HuH-7.5 (cell line): Measurements from ENCODE around the gene CCNDBP1.
"Not testable (repeated sequence)": the region's sequence is repeated elsewhere in the genome, so short reads cannot be mapped to it uniquely, and the experiment has no call there.

Source experiments
- DNase-seq: peaks from one replicate; pipeline ENCODE4 v3.0.0; 2011; ENCODE audit warnings: low spot score

CCNDBP1 gene

DNA sequence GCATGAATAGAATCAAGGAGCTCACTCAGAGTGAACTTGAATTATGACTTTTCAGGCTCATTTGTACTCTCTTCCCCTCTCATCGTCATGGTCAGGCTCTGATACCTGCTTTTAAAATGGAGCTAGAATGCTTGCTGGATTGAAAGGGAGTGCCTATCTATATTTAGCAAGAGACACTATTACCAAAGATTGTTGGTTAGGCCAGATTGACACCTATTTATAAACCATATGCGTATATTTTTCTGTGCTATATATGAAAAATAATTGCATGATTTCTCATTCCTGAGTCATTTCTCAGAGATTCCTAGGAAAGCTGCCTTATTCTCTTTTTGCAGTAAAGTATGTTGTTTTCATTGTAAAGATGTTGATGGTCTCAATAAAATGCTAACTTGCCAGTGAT, 9.6 kb downstream of the CCNDBP1 start:
- DNase-seq = no peak

DNA sequence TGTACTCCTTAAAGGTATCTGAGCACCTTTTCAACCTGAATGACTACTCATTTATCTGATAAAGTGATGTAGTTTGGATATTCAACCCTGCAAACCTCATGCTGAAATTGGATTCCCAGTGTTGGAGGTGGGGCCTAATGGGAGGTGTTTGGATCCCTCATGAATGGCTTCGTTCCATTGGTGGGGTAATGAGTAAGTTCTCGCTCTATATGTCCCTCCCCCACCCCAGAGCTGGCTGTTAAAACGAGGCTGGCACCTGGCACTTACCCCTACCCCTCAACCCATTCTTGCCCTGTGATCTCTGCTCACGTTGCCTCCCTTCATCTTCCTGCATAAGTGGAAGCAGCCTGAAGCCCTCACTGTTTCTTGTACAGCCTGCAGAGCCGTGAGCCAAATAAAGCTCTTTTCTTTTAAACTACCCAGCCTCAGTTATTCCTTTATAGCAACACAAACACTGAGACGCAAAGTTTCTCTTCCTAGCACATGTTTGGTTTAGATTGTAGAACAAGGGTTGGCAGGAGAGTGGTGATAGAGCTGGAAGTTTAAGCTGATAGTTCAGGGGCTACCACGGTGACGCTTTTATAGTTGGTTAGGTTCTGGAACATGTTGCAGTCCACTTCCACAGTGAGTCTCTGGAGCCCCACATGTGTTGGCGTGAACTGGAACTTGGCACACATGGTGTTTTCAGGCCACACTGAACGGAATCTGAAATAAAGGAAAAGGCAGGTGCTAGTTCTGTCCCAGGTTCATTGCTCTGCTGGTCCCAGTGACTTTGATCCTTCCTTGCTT, 11.8 kb downstream of the CCNDBP1 start:
- DNase-seq = no peak

DNA sequence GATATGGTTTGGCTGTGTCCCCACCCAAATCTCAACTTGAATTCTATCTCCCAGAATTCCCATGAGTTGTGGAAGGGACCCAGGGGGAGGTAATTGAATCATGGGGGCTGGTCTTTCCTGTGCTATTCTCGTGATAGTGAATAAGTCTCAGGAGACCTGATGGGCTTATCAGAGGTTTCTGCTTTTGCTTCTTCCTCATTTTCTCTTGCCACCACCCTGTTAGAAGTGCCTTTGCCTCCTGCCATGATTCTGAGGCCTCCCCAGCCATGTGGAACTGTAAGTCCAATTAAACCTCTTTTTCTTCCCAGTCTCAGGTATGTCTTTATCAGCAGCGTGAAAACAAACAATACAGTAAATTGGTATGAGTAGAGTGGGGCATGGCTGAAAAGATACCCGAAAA, 12.6 kb downstream of the CCNDBP1 start:
- not testable (repeated sequence) for DNase-seq

DNA sequence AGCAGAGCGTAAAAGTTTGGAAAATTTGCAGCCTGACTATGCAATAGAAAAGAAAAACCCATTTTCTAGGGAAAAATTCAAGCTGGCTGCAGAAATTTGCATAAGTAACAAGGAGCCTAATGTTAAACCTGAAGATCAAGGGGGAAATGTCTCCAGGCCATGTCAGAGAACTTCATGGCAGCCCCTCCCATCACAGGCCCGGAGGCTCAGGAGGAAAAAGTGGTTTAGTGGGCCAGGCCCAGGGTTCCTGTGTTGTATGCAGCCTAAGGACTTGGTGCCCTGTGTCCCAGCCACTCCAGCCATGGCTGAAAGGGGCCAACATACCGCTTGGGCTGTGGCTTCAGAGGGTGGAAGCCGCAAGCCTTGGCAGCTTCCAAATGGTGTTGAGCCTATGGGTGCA, 13.4 kb downstream of the CCNDBP1 start:
- not testable (repeated sequence) for DNase-seq

DNA sequence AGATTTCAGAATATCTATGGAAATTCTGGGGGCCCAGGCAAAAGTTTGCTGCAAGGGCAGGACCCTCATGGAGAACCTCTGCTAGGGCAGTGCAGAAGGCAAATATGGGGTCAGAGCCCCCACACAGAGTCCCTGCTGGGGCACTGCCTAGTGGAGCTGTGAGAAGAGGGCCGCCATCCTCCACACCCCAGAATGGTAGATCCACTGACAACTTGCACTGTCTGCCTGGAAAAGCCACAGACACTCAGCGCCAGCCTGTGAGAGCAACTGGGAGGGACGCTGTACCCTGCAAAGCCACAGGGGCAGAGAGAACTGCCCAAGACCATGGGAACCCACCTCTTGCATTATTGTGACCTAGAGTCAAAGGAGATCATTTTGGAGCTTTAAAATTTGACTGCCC, 13.8 kb downstream of the CCNDBP1 start:
- DNase-seq = no peak

DNA sequence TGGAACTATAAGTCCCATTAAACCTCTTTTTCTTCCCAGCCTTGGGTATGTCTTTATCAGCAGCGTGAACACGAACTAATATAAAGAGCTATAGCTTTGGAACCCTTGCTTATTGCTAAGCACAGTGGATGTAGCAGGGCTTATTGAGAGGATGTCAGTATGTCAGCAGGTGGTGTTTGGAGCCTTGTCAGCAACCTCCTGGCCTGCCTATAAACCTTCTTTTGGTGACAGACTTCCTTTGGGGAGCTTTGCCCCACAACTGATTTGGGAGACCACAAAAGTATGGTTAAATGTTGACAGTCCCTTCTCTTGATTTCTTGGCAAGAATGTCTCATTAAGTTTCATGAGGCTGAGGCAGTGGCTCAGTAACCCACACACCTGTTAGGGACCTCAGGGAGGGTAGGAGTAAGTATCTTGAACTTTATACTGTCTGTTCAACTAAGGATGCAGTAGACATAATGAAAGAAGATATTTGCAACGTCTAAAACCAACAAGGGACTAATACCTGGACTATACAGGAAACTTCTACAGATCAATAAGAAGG, 14.8 kb downstream of the CCNDBP1 start:
- no peak for DNase-seq

DNA sequence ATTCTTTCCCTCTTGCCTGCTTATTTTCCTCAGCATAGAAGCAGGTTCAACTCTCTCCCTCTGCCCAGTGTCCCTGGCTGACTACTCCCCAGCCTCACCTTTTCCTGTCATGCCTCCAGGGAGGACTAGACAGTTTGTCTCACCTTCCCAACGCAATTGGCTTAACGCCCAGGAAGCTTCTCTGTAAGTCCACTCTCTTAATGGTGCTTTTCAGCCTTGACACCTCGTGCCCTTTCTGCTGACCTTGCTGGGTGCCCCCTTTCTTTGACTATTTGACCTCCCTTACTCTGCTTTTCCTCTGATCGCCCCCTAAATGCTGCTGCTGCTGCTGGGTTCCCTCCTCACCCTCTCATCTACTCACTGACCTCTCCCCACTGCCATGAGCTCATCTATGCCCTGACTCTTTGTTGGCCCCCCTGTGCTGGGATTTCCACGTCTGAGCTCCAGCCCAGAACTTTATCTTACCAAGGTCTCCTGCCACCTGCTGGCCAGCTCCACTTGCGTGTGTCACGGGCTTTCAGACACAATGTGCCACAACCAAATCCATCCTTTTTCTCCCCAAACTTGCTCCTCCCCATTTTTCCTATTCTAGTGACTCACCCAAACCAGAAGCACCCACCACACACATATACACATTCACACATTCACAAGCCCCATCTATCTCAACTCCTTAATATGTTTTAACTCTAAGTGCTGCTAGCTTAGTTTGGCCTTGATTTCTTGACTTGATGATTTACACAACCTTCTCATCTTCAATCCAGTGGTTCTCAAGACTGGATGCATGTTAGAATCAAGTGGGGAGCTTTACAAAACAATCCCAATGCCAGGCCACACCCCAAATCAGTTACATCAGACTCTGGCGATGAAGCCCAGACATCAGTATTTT, 19.1 kb downstream of the CCNDBP1 start:
- peak; percentile 49 for DNase-seq

DNA sequence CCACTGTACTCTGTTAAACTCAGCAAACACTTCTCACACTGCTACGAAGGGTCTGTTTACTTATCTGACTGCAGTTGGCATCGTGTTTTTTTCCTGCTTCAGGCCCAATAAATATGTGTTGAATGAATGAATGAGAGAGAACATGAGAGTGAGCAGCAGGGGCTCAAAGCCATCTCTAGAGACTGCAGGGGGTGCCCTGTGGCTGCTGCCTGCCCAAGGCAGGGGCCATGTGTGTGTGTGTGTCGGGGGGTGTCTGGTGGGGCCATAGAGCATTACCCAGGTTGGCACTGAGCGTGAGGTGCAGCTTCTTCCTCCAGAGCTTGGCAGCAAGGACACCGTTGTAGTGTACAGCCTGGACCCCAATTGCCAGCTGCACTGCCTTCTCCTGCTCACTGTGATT, 20.9 kb downstream of the CCNDBP1 start:
- DNase-seq = no peak

DNA sequence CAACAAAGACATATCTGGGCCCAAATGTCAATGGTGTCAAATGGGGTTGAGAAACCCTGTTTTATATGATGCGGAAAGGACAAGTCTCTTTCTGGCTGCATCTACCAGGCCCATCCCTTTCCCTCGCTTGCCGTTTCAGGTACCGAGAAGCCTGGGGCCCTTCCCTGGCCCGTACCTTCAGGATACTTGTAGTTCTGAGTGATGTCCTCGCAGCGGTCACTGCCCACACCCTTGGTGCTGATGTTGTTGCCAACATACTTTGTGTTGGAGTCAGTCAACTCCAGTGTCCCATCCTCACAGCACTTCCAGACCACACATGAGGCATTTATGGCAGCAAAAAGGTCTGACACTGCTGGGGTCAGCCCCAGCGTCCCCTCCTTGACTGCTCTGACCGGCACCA, 21.8 kb downstream of the CCNDBP1 start:
- DNase-seq = no peak

DNA sequence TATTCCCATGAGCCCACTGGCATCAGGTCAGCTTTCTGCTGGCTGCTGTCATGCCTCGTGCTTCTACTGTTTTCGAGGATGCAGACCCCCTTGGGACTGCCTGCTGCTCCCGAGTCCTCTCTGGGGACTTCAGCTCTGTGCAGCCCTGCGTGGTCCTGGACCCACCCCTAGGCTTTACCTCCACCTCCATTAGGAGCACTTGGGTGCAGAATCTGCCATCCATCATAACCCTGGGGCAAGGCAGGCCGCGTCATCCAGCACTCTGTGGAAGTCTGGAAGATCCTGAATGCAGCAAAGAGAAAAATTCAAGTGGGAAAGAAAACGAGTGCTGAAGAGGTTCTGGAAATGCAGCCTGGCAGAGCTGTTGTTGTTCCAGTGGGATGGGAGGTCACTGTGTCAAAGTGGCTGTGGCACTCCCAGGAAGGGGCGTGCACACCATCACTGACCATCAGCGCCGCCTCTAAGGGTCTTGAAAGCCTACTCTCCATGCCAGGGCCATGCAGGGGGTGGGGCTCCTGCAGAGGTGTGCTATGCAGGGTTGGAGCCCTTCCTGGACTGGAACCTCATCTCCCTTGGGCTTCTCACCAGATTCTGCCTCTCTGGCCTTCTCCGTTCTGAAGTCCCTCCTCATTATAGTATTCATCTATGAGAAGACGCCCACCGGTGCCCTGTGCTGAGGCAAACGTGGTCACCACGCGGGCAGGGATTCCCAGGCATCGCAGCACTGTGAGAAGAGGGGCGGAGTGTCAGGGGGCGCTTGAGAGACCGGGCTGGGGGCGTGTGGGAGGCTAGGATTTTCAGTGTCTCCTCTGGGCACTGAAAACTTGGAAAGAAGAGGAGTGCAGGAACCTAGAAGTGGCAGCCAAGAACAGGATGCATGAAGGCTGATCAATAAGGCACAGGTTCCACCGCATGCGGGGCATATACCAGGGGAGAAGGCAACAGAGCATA, 23.1 kb downstream of the CCNDBP1 start:
- no peak for DNase-seq

DNA sequence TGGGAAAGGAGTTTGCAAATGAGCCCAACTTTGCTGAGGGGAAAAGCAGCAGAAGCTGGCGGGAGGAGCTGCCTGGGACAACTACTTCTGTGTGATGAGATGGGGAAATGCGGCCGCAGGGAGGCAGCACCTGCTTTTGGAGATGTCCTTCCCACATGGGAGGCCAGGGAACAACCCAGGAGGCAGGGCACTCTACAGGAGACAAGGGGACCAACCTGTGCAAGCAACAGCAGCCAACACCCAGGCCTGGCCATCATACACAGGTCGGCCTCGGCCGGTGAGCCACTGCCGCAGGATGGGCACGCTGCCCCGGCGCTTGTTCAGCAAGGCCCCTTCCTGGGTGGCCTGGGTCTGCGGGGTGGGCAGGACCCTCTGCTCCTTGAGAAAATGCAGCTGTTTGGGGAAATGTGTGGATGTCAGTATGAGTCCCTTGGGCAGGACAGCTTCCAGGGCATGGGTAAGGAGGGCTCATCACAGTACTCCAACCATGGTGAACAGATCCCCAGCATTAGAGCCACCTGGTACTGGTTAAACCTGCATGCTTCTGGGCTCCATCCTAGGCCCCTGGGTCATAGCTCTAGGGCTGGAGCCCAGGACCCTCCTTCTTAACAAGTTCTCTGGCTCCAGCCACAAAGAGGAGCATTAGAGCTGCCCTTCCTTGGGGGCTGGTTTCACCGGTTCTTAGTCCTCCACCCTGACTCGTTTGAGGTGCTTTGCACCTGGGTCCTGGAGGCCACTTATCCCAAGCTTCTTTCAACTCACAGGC, 24.0 kb downstream of the CCNDBP1 start:
- peak; percentile 36 for DNase-seq

DNA sequence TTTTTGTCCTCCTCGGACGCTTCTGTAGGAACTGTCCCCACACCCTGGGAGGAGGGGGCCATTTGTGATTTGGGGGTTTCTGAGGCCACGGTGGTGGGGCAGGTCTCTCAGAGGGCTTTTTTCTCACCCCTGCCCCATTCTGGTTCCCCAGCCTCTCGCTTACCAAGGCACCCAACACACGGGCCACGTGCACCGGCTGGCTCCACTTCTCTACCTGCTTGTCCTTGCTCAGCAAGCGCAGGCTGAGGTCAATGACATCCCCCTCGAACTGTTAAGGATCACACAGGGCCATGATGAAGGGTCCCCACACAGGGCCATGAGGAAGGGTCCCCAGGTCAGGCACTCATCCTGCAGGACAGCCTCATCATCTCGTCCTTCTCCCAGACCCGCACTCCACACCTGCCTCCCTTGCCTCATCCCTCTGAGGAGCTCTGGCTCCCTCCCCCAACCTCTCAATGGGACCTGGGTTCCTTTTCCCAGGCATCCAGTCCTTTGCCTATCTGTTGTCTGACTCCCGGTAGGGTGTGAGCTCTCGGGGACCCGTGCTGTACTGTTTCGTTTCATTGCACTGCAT, 25.1 kb downstream of the CCNDBP1 start:
- no peak for DNase-seq

DNA sequence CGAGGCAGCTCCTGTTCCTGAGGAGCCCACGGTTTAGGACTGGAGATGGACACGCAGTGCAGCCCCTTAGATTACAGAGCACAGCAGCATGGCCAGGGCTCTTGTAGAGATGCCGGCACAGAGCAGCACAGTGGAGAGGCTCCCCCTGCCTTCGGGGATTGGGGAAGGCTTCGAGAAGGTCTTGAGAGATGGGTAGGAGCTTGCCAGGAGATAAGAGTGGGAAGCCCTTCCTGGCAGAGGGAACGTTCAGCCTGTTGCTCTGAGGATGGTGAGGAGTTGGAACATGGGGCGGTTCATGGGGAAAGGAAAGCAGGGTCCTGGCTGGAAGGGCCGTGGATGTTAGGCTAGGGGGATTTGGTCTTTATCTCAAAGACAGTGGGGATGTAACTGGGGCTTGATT, 25.6 kb downstream of the CCNDBP1 start:
- DNase-seq = no peak

DNA sequence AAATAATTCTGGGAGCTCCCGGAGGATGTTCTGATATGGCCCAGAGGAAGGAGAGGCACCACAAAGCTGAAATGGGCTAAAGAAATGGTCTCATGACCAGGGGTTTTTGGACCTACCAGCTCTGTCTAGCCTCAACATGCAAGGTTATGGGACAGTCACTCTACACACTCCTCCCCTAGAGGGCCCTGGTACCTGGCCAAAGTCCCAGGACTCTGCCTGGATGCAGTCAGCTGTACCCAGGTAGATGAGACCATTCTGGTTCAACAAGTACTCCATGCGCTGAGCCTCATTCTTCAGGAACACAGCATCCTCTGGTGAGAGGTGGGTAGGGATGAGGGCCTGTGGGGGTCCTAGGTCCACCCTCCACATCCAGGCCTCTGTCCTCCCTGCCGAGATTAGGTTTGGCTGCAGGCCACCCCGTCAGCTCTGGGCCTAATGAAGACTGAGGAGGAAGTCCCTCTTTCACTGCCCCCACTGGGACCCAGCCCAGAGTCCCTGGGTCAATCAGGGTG, 26.1 kb downstream of the CCNDBP1 start:
- no peak for DNase-seq

DNA sequence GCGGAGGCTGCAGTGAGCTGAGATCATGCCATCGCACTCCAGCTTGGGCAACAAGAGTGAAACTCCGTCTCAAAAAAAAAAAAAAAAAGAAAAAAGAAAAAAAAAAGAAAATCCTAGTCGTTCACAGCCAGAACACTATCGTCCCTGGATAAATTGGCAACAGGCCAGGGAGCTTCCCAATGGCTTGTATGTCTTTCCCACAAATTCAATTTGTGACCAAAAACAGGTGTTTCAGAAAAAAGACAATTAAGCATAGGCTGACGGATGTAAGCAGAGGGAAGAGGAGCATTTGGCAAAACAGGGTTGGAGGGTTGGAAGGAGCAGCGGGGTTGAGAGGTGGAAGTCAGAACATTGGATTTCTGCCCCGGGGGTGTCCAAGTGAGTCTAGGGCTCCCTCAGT, 27.1 kb downstream of the CCNDBP1 start:
- DNase-seq = no peak

DNA sequence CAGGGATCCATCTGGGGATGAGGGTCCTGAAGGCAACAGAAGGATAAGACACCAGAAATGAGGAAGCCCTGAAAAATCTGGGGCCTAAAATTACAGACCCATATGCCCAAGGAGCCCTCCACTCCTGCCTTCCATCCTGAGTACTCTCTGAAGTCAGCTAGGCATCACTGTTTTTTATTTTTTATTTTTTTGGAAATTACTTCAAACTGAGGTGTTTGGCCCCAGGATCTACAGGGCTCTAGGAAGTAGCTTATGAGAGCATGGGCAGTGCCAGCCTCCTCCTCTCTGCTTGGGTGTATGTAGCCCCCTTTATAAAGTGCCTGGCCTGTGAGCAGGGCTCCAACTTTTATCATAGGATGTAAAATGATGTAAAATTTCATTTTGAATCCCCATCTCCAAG, 27.7 kb downstream of the CCNDBP1 start:
- no peak for DNase-seq

DNA sequence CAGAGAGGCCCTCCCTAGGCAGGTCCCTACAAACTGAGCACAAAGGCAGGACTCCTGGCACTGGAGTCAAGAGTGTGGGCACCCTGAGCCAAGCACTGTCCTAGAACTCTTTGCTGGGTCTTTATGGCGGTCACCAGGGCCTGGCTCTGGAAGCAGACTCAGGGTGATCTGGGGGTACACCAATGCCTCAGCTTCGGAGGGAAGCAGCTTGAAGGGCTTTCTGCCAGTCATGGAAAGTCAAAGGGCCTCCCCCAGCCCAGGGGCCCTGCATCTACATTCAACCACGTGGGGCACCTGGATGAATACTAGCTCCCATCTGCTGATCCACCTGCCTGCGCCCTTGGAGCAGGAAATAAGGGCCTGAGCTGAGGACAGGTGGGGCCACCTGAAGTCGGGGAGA, 28.3 kb downstream of the CCNDBP1 start:
- no peak for DNase-seq

DNA sequence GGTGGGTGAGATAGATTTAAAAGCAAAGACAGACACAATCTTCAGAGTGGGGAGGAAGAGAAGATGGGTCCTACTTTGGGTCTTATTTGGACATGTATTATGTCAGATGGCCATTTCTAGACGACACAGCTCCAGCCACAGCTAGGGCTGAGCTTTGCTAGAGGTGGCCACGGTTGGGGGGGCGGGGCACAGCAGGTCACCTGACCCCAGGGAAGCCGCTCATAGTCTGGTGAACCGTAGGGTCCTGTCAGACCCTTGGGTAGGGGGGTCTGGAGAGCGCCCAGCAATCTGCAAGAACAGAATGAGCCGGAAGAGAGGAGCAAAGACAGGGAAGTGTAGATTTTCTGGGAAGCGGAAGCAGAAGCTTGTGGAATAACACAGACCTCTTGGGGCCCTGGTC, 29.0 kb downstream of the CCNDBP1 start:
- no peak for DNase-seq

DNA sequence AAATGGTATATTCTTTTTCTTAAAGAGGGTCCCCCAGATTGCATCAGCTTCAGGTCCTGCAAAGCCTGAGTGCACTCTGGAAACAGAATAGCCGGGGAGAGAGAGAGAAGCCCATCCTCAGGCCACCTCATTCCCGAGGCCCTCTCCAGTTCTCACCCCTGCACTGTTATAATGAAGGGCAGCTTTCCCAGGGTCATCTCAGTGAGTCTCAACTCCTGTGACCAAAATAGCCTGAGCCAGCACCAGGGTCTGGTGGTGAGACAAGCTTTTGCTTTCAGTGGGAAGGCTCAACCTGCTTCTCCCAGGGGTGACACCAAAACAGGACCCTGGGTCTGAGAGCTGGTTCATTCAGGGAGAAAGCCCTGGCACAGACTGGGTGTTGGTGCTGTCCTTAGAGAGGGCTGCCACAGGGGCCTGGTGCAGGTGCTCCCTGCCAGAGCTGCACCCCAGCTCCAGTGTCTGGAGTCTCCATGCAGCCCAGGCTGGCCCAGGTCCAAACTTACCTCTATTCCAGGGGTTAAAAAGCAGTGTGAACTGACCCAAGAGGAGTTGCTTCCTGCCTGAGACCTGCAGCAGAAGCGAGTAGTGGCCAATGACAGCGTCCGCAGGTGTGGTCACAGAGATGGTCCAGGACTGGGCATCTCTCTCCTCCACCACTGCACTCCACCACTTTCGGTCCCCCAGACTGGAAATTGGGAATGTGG, 29.5 kb downstream of the CCNDBP1 start:
- no peak for DNase-seq

DNA sequence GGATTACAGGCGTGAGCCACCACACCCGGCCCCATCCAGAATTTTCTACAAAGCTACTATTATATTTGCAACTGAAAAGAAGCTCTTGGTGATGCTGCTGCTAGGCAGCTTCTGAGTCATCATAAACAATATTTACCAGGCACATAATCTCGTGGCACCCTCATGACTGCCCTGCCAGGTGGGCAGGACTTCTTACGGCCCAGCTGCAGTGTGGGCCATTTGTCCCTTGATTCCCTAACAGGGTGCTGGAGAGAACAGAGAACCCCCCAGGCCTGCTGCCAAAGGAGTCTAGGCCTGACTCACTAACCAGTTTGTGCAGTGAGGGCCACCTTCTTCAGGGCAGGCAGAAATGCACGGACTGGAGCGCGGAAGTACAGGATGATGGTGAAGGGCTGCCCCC, 30.8 kb downstream of the CCNDBP1 start:
- no peak for DNase-seq
